ENCODE results near the gene PPP1R9A. TPM values are rescaled to one million over a fixed set of nuclear protein-coding genes. Genes with fewer than 3 reads are reported as not detected.

The PPP1R9A gene
- total RNA-seq, 4 donors from 2014 or later = 8.2 to 18.1 (median 10.0) TPM

DNA sequence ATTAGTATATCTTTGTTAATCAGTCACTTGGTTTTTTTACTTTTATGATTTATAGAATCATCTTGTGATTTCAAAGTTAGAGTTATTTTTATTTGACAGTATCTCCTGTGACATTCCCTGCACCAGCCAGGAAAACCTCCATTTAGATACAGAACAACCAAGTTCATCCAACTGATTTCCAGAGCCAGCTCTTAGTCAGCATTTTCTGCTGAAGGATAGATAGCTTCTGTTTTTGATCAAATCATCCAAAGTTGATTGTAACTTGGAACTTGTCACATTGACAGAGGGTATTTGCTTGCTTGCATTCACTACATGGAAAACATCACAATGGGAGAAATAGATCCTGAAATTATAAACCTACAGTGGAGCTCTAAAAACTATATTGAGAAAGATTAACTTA, 294.3 kb downstream of the PPP1R9A start:
- TF ChIP-seq, protein P1, sequence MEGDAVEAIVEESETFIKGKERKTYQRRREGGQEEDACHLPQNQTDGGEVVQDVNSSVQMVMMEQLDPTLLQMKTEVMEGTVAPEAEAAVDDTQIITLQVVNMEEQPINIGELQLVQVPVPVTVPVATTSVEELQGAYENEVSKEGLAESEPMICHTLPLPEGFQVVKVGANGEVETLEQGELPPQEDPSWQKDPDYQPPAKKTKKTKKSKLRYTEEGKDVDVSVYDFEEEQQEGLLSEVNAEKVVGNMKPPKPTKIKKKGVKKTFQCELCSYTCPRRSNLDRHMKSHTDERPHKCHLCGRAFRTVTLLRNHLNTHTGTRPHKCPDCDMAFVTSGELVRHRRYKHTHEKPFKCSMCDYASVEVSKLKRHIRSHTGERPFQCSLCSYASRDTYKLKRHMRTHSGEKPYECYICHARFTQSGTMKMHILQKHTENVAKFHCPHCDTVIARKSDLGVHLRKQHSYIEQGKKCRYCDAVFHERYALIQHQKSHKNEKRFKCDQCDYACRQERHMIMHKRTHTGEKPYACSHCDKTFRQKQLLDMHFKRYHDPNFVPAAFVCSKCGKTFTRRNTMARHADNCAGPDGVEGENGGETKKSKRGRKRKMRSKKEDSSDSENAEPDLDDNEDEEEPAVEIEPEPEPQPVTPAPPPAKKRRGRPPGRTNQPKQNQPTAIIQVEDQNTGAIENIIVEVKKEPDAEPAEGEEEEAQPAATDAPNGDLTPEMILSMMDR (IDR thresholded peaks at IDR 0.05; ENCODE audit: low read depth) = no peak

DNA sequence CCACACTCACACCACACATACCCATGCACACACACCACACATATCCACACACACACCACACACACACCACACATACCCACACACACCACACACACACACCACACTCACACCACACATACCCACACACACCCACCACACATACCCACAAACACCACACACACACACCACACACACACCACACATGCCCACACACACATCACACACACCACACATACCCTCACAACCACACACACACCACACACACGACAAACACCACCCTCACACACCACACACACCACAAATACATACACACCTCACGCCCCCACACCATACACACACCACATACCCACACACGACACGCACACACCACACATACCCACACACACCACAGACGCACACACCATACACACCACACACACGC, 297.2 kb downstream of the PPP1R9A start:
- TF ChIP-seq, protein P1 (IDR thresholded peaks at IDR 0.05; ENCODE audit: low read depth) = no peak

DNA sequence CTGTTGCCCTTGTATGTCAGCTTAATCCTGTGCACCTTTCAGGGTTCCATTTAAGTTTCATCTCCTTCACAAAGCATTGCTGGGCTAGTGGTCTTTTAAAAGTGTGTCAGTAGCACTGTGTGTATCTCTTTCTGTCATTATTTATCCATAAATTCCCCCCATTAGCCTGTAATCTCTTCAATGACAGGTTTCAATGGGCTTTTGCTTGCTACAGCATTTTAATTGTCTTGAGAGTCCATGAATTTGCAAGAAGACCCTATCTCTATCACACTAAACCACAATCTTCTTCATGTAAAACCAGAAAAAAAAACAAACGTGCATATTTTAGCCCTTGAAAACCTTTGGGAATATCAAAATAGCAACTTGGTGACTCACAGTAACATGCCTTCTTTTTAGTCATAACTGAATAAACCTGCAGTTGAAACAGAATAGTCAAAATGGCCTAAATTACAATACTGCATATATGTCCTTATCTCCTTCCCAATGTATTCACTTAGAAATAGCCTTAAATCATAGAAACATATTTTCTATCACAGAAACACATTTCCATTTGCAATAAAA, 298.4 kb downstream of the PPP1R9A start:
- TF ChIP-seq, protein P1 (IDR thresholded peaks at IDR 0.05; ENCODE audit: low read depth) = no peak

DNA sequence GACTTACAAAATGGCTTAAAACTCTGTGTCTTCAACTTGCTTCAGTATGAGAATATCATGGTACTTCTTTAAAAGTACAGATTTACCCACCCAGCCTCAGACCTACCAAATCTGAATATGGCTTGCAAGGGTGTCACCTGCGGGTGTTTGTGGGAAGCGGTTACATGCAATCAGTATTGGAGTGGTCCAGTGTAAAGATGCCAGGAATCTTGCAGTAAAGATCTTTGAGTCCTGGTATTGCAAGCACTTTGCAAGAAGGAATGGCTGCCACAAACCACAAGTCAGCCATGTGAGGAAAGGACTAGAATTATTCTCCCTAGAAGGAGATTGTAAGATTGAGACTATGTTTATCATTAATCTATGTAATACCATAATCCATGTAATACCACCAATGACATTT, 301.9 kb downstream of the PPP1R9A start:
- TF ChIP-seq, protein P1 (IDR thresholded peaks at IDR 0.05; ENCODE audit: low read depth) = no peak

DNA sequence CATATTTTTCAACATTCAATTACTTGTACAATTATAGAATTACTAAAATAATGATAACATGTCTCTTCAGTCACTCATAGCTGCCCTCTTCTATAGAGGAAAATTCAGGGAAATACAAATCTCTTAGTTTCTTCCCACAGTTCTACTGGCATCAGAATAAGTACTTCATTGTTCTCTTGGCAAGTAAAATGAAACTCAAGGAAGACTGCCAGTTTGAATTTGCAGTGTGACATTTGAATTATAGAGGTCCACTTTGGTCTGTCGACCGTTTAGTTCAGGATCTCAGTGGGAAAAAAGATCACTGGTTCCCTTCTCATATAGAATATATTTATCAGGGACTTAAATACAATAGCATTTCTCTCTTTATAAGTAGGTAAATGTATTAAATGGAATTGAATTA, 302.4 kb downstream of the PPP1R9A start:
- TF ChIP-seq, protein P1 (IDR thresholded peaks at IDR 0.05; ENCODE audit: low read depth) = no peak

DNA sequence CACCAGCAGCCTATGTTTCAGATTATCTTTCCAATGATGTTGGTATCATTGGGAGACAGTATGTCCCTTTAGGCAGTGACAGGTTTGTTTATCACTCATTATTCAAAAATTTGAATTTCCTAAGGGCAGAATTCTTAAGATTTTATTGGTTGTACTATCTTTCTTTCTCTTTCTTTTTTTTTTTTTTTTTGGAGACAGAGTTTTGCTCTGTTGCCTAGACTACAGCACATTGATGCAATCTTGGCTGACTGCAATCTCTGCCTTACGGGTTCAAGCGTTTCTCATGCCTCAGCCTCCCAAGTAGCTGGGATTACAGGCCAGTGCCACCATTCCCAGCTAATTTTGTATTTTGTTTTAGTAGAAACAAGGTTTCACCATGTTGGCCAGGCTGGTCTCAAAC, 305.8 kb downstream of the PPP1R9A start:
- TF ChIP-seq, protein P1 (IDR thresholded peaks at IDR 0.05; ENCODE audit: low read depth) = no peak

DNA sequence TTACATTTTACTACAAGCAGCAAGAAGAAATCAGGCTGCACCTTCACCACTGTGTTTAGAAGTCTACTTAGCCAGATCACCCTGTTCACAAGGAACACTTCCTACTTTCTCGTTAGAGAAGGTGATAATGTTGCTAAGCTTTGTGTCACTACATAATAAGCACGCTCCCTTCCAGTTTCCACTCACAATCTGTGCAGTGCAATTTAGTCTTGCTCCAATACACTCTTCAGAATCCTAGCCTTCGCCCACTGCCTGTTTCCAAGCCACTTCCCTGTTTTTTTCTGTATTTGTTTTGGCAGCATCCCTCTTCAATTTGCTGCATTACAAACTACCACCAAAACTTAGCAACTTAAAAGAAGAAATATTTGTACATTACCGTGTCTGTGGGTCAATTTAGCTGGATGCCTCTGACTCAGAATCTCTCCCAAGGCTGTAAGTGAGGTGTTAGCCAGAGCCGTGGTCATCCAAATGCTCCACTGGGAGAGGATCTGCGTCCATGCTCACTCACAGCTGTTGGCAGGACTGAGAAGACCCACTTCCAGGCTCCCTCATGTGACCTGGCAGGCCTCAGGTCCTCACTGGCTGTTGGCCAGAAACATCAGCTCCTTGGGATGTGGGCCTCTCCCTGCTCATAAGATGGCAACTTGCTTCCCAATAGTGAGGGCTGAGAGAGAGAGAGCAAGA, 306.6 kb downstream of the PPP1R9A start:
- TF ChIP-seq, protein P1 (IDR thresholded peaks at IDR 0.05; ENCODE audit: low read depth) = no peak
